Fibroblast of mammary gland (primary cell): Measurements from ENCODE around the gene KRTAP5-3.
A peak's percentile ranks its signal among the peaks of the same experiment; 100 is the strongest.
"Not testable (repeated sequence)": the region's sequence is repeated elsewhere in the genome, so short reads cannot be mapped to it uniquely, and the experiment has no call there.

Experiments
- DNase-seq: peaks from one replicate; pipeline ENCODE4 v3.0.0-alpha.2; 2010; ENCODE audit warnings: low read depth
- H3K4me3 ChIP-seq: 2 replicates; pipeline ENCODE4 v1.5.1; 2011; ENCODE audit warnings: low read depth, mild to moderate bottlenecking, low read length, moderate library complexity; ENCODE audit not compliant: control insufficient read depth
- CTCF ChIP-seq: conservative IDR thresholded peaks from 2 replicates; pipeline ENCODE4 v1.5.1; 2011; ENCODE audit warnings: low read depth, low read length, inconsistent platforms; ENCODE audit not compliant: control insufficient read depth, insufficient read depth

The KRTAP5-3 gene

DNA sequence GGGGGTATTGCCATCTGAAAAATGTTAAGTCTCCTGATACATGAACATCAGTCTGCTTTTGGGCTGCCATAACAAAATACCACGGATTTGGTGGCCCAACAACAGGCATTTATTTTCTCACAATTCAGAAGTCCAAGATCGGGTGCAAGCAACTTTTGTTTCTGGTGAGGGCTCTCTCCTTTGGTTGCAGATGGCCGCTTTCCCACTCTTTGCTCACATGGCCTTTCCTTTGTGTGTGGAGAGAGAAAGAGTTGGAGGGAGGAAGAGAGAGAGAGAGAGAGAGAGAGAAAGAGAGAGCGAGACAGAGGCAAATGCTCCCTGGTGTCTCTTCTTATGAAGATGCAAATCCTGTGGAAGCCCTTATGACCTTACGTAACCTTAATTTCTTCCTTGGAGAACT is 7.6 kb downstream of the KRTAP5-3 start:
- no peak for DNase-seq
- no peak overlapping the region for H3K4me3 ChIP-seq
- TF ChIP-seq CTCF = no peak

DNA sequence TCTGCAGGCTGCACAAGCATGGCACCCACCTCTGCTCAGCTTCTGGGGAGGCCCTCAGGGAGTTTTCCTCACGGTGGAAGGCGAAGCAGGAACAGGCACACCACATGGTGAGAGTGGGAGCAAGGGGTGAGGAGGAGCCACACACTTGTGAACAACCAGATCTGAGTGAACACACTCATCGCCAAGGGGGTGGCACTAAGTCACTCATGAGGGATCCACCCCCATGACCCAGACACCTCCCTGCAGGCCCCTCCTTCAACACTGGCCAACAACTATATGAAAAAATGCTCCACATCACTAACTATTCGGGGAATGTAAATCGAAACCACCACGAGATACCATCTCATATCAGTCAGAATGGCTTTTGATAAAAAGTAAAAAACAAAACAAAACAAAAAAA is 9.4 kb downstream of the KRTAP5-3 start:
- H3K4me3 ChIP-seq = no peak overlapping the region
- no peak for TF ChIP-seq CTCF
- DNase-seq = no peak

GRCh38 chr11:1598406-1598805 is 9.9 kb downstream of the KRTAP5-3 start:
- H3K4me3 ChIP-seq, DNase-seq: not testable (repeated sequence)

DNA sequence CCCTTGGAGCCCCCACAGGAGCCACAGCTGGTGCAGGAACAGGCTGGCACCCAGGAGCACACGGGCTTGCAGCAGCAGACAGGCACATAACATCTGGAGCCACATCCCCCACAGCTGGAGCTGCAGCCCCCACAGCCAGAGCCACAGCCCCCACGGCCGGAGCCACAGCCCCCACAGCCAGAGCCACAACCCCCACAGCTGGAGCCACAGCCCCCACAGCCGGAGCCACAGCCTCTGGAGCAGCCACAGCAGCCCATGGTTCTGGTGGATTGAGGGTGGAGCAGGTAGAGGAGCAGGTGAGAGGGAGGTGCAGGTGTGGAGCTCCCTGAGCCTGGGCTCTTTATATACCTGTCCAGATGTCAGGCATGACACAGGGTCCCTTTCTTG is 10.3 kb downstream of the KRTAP5-3 start, which contains the start of gene KRTAP5-2:
Gene KRTAP5-2, minus strand, starts transcription at position 301 of the 387 bp plus-strand sequence. Its CDS starts 44 bp downstream, at position 257.
- H3K4me3 ChIP-seq = no peak within 1 kb of the TSS
- TF ChIP-seq CTCF = no peak
- no peak for DNase-seq

- TF ChIP-seq CTCF = no peak
- no peak for DNase-seq
- no peak overlapping the region for H3K4me3 ChIP-seq
These were observed 10.8 kb downstream of the KRTAP5-3 start for GRCh38 chr11:1597331-1597993.

- not testable (repeated sequence) for DNase-seq, H3K4me3 ChIP-seq
These were observed 11.6 kb downstream of the KRTAP5-3 start for GRCh38 chr11:1596576-1597121.

- peak; percentile 9 for TF ChIP-seq CTCF
- not testable (repeated sequence) for DNase-seq, H3K4me3 ChIP-seq
These were observed 12.2 kb downstream of the KRTAP5-3 start for GRCh38 chr11:1595994-1596575.
